Heart right ventricle (tissue), 16 donors: ENCODE results near the gene VAMP2. TPM values are rescaled to one million over a fixed set of nuclear protein-coding genes. Genes with fewer than 3 reads are reported as not detected.

Source experiments
- ATAC-seq, 8 donors: fragments of 200-7000 bp; cut with Tn5 transposase; one replicate each; pipeline ENCODE4 v1.9.1; 2020; ENCODE audit warnings: mild to moderate bottlenecking in 8 of 8, moderate library complexity in 8 of 8, moderate number of reproducible peaks in 1 of 8
- DNase-seq, 2 donors: peaks; one replicate each; pipeline ENCODE4 v3.0.0-alpha.2; 2020
- H3K27ac ChIP-seq, 10 donors: fragments of 200-600 bp; sonication (generic) in 2 of 10; one replicate each; pipeline versions ENCODE4 v1.5.0 to v1.8.0; 2020 to 2022; ENCODE audit warnings: mild to moderate bottlenecking in 3 of 10
- H3K27me3 ChIP-seq, 7 donors: fragments of 200-600 bp; one replicate each; pipeline ENCODE4 v1.8.0; 2021 to 2022; ENCODE audit warnings: mild to moderate bottlenecking in 2 of 7
- H3K36me3 ChIP-seq, 9 donors: fragments of 200-600 bp; sonication (generic) in 1 of 9; one replicate each; pipeline versions ENCODE4 v1.5.0 to v1.8.0; 2020 to 2022; ENCODE audit warnings: mild to moderate bottlenecking in 2 of 9
- H3K4me1 ChIP-seq, 9 donors: fragments of 200-600 bp; sonication (generic) in 1 of 9; one replicate each; pipeline versions ENCODE4 v1.5.0 to v1.8.0; 2020 to 2022; ENCODE audit warnings: mild to moderate bottlenecking in 4 of 9
- H3K4me3 ChIP-seq, 10 donors: fragments of 200-600 bp; sonication (generic) in 2 of 10; one replicate each; pipeline versions ENCODE4 v1.5.0 to v1.8.0; 2020 to 2022; ENCODE audit warnings: mild to moderate bottlenecking in 7 of 10, moderate library complexity in 2 of 10
- H3K9me3 ChIP-seq, 11 donors: fragments of 200-600 bp in 10 of 11; sonication (generic) in 2 of 11; one replicate each; pipeline versions ENCODE4 v1.5.0 to v1.8.0; 2013 to 2022; ENCODE audit warnings: mild to moderate bottlenecking in 2 of 11, control low read depth in 1 of 11, moderate library complexity in 1 of 11
- CTCF ChIP-seq, 9 donors: fragments of 200-600 bp; sonication (generic) in 2 of 9; IDR thresholded peaks; one replicate each; pipeline versions ENCODE4 v1.5.0 to v1.8.0; 2021 to 2022; ENCODE audit warnings: antibody characterized with exemption in 9 of 9, mild to moderate bottlenecking in 5 of 9, moderate library complexity in 1 of 9
- WGBS, 2 donors: extraction: QIAGEN DNeasy Blood & Tissue Kit; methylation state at CpG; one replicate each; pipeline ENCODE4 v1.1.7; 2013; ENCODE audit warnings: inconsistent platforms in 1 of 2; 5-methylcytosine and 5-hydroxymethylcytosine counted together
- intact Hi-C, 10 donors: fragments of 100-400 bp; cut with DNase I; formaldehyde crosslinking; loops; one replicate each; pipeline versions ENCODE4 v1.11.1 to v1.14.2; 2022
- polyA plus RNA-seq, 2 donors: library from polyadenylated mRNA; stranded (reverse); fragments of 200-250 nt; gene quantifications; one replicate each; pipeline ENCODE4 v1.2.3, GENCODE V29; 2013
- total RNA-seq, 10 donors: library from RNA; stranded (reverse); fragmentation: NEBNext Ultra II Directional in 3 of 10; extraction: Animal tissue kit (Norgen Biotek cat#: 25700) in 3 of 10; gene quantifications; one replicate each; pipeline versions ENCODE4 v1.2.1 to v1.2.4, GENCODE V29; 2021 to 2023
- donor health status: Arrhythmogenic right ventricular cardiomyopathy.
- donor health status: ischemic (EF 13 %, LVEDD 7.1; RV severe dilation, severe dysfunction).
- donor health status: healthy with polysubstance abuse.
- donor health status: DM: no; HTN: yes; CAD: no.
- donor health status: DM: no; HTN: no; CAD: no.
- donor health status: ischemic (EF 25% LVEDD 6.9; RV normal size, moderate dysfunction).
- donor health status: ischemic (EF 25% LVEDD 5.7; RV mildly dilated, moderate dysfunction).
- donor health status: healthy.
- donor health status: DM: yes; HTN: yes; CAD: no.
- donor health status: Ischemic cardiomyopathy.
- donor health status: ischemic (EF 35%, LVEDD 5.7; RV mildly dilated, moderate dysfunction).
- donor health status: nonischemic (EF 11% LVEDD 7.7; RV severe dilation, severe dysfunction).
- donor health status: DM: yes; HTN: yes; CAD: no.
- donor health status: PGD.
- donor health status: ischemic (EF 29% LVEDD 5.4; RV normal size, mild dysfunction).
- donor health status: nonischemic (EF 23%, LVEDD 6.1; RV moderate dilation, normal function).

VAMP2 gene
- total and polyA plus RNA-seq, 12 donors = 46.8 to 67.8 (median 59.9) TPM

- peaks cover 11 to 65% (median 42%) of the 10 kb centered on the region in 9 donors for H3K4me1 ChIP-seq
- H3K27me3 ChIP-seq = no peaks in the 10 kb centered on the region
- TF ChIP-seq CTCF (IDR thresholded peaks at IDR 0.05) = peak in 4 of 9 donors; percentile 10 to 33 (median 22)
- DNase-seq = peak; percentile 96 to 98
- peak within 1 kb of the TSS; percentile 87 to 99 (median 94) for H3K27ac ChIP-seq
- 0% methylated on average over 70 of the region's 70 CpGs for WGBS, 2 donors
- intact Hi-C loops = loop anchor here in 6 of 10 donors (5.0 to 10.0 kb wide), 5 partner anchors 32 to 107 kb away; partner anchors contain the start of genes HES7 (in 3 of the 6), SLC25A35 (in 2 of the 6) and ALOXE3 (in 1 of the 6)
- no peaks in the 10 kb centered on the region for H3K36me3 ChIP-seq
- peak within 1 kb of the TSS; percentile 29 to 90 (median 82) for H3K4me3 ChIP-seq
- peak; percentile 70 to 83 (median 76) for ATAC-seq
- no peaks in the 10 kb centered on the region for H3K9me3 ChIP-seq
These were observed 27.1 kb upstream of the VAMP2 start, which contains the start of gene BORCS6 for GRCh38 chr17:8189711-8190477. Gene BORCS6 (minus strand): TSS chr17:8190180. CDS start chr17:8190140, 40 bp downstream.

GRCh38 chr17:8189041-8189710 lies 26.4 kb upstream of the VAMP2 start:
- H3K4me3 ChIP-seq = peak overlapping the region; percentile 29 to 90 (median 82)
- peaks cover 11 to 65% (median 42%) of the 10 kb centered on the region in 9 donors for H3K4me1 ChIP-seq
- WGBS, 2 donors = 2 to 3% methylated on average over 58 to 67 of the region's 67 CpGs
- H3K27me3 ChIP-seq = no peaks in the 10 kb centered on the region
- TF ChIP-seq CTCF (IDR thresholded peaks at IDR 0.05) = no peak
- peak overlapping the region; percentile 87 to 99 (median 94) for H3K27ac ChIP-seq
- ATAC-seq = peak in 1 of 8 donors; percentile 1
- no peaks in the 10 kb centered on the region for H3K9me3 ChIP-seq
- intact Hi-C loops = loop anchor here in 6 of 10 donors (5.0 to 10.0 kb wide), 4 partner anchors 33 to 108 kb away; partner anchors contain the start of genes HES7 (in 3 of the 6), ALOXE3 (in 1 of the 6) and SLC25A35 (in 1 of the 6)
- DNase-seq = peak in 1 of 2 donors; percentile 41
- H3K36me3 ChIP-seq = no peaks in the 10 kb centered on the region

GRCh38 chr17:8188263-8188839 lies 25.6 kb upstream of the VAMP2 start:
- DNase-seq (no peak), ATAC-seq (no peak)
- H3K27me3 ChIP-seq = no peaks in the 10 kb centered on the region
- no peaks in the 10 kb centered on the region for H3K9me3 ChIP-seq
- H3K4me1 ChIP-seq = peaks cover 11 to 65% (median 42%) of the 10 kb centered on the region in 9 donors
- H3K36me3 ChIP-seq = no peaks in the 10 kb centered on the region
- TF ChIP-seq CTCF (IDR thresholded peaks at IDR 0.05) = no peak
- 36 to 39% methylated on average over 12 of the region's 12 CpGs for WGBS, 2 donors
- H3K27ac ChIP-seq = peak overlapping the region in 9 of 10 donors; percentile 87 to 99 (median 95)
- H3K4me3 ChIP-seq = peak overlapping the region; percentile 29 to 90 (median 82)
- intact Hi-C loops = loop anchor here in 6 of 10 donors (5.0 to 10.0 kb wide), 4 partner anchors 34 to 109 kb away; partner anchors contain the start of genes HES7 (in 3 of the 6), ALOXE3 (in 1 of the 6) and SLC25A35 (in 1 of the 6)
